Measurements from ENCODE around the gene XPOT.

DNA sequence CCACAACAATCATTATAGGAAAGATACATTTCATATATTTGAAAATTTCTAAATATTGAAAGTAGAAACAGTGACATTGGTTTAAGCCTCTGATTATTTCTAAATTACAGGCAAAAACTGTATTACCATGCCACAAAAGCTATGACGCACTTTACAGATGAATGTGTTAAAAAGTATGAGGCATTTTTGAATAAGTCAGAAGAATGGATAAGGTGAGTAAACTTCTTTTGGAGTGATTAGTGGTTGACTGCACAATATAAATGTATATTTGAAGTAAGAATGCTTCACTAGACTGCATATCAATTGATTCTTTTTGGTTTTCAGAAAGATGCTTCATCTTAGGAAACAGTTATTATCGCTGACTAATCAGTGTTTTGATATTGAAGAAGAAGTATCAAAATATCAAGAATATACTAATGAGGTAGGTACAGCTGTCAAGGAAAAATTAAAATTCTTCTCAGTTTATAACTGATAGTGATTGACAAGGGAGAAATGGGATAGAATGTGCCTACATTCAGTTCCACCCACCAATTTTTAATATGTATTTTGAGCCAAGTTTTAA, 92.7 kb downstream of the XPOT start:
- no peak for TF ChIP-seq POLR2A (IDR thresholded peaks at IDR 0.05)
- TF ChIP-seq, protein P1, sequence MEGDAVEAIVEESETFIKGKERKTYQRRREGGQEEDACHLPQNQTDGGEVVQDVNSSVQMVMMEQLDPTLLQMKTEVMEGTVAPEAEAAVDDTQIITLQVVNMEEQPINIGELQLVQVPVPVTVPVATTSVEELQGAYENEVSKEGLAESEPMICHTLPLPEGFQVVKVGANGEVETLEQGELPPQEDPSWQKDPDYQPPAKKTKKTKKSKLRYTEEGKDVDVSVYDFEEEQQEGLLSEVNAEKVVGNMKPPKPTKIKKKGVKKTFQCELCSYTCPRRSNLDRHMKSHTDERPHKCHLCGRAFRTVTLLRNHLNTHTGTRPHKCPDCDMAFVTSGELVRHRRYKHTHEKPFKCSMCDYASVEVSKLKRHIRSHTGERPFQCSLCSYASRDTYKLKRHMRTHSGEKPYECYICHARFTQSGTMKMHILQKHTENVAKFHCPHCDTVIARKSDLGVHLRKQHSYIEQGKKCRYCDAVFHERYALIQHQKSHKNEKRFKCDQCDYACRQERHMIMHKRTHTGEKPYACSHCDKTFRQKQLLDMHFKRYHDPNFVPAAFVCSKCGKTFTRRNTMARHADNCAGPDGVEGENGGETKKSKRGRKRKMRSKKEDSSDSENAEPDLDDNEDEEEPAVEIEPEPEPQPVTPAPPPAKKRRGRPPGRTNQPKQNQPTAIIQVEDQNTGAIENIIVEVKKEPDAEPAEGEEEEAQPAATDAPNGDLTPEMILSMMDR (IDR thresholded peaks at IDR 0.05), result no peak

Data from body of pancreas (tissue), 4 donors.